GM23338 (cell line): ENCODE results near the gene HMGN5.

ENCODE experiments used
- CREB1 ChIP-seq: fragments of 250-450 bp; sonication (Bioruptor Pico); IDR thresholded peaks from 2 replicates; pipeline ENCODE4 v1.5.0; 2020; ENCODE audit warnings: low read depth, mild to moderate bottlenecking, moderate library complexity
- CTCF ChIP-seq, 2 experiments: fragments of 200-600 bp in 1 of 2; sonication (generic) in 1 of 2; conservative IDR thresholded peaks; 2 replicates each; pipeline versions ENCODE4 v1.5.1 to v1.6.1; 2016 to 2017; ENCODE audit warnings: antibody characterized with exemption in 2 of 2, low read depth in 2 of 2, mild to moderate bottlenecking in 2 of 2, moderate library complexity in 1 of 2
- EZH2 ChIP-seq: fragments of 200-600 bp; sonication (generic); IDR thresholded peaks from one replicate; pipeline ENCODE4 v1.8.0; 2017; ENCODE audit warnings: antibody characterized with exemption, mild to moderate bottlenecking, low read depth; ENCODE audit not compliant: unreplicated experiment
- EZH2phosphoT487 ChIP-seq: fragments of 200-600 bp; sonication (generic); IDR thresholded peaks from one replicate; pipeline ENCODE4 v1.8.1; 2018; ENCODE audit warnings: antibody characterized with exemption; ENCODE audit not compliant: unreplicated experiment
- JUNB ChIP-seq: IDR thresholded peaks from one replicate; pipeline ENCODE4 v1.6.1; 2016; ENCODE audit warnings: antibody characterized with exemption; ENCODE audit not compliant: unreplicated experiment
- NANOG ChIP-seq: IDR thresholded peaks from 2 replicates; pipeline ENCODE4 v1.6.1; 2016; ENCODE audit warnings: antibody characterized with exemption, borderline replicate concordance
- POLR2AphosphoS5 ChIP-seq: IDR thresholded peaks from 2 replicates; pipeline ENCODE4 v1.6.1; 2016; ENCODE audit warnings: antibody characterized with exemption, low read depth
- STAT1 ChIP-seq: IDR thresholded peaks from one replicate; pipeline ENCODE4 v1.6.1; 2016; ENCODE audit warnings: antibody characterized with exemption; ENCODE audit not compliant: unreplicated experiment
- ZNF114 ChIP-seq: fragments of 250-450 bp; sonication (Bioruptor Pico); IDR thresholded peaks from 2 replicates; pipeline ENCODE4 v1.5.0; 2020; ENCODE audit warnings: mild to moderate bottlenecking, moderate library complexity
- ZNF462 ChIP-seq: fragments of 250-450 bp; sonication (Bioruptor Pico); IDR thresholded peaks from 2 replicates; pipeline ENCODE4 v1.5.0; 2020; ENCODE audit warnings: mild to moderate bottlenecking, moderate library complexity
- TF ChIP-seq, protein P1 (sequence below): IDR thresholded peaks from 2 replicates; pipeline ENCODE4 v1.6.1; 2016; ENCODE audit warnings: antibody characterized with exemption
- TF ChIP-seq, protein P2 (sequence below): IDR thresholded peaks from one replicate; pipeline ENCODE4 v1.6.1; 2018; ENCODE audit warnings: antibody characterized with exemption; ENCODE audit not compliant: unreplicated experiment

DNA sequence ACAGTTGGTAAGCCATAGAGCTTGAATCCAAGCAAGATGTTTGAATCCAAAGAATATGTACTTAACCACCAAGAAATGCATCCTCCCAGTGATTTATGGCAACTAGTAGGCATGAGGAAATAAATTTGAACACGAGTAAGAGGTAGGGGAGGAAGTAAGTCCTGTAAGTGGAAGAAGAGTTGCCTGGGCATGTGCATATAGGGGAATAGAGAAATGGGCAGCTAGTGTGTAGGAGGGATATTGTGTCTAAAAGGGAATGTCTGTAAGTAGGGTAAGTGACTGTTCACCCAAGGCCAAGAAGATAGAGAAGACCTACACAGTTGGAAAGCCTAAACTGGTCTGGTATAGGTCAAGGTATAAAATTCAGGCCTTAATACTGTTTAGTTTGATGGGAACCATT, 4.8 kb upstream of the HMGN5 start:
- TF ChIP-seq EZH2: no peak
- no peak for TF ChIP-seq CTCF (conservative IDR thresholded peaks at IDR 0.05; ENCODE audit: low read depth in 2 of 2)
- TF ChIP-seq, protein P1, sequence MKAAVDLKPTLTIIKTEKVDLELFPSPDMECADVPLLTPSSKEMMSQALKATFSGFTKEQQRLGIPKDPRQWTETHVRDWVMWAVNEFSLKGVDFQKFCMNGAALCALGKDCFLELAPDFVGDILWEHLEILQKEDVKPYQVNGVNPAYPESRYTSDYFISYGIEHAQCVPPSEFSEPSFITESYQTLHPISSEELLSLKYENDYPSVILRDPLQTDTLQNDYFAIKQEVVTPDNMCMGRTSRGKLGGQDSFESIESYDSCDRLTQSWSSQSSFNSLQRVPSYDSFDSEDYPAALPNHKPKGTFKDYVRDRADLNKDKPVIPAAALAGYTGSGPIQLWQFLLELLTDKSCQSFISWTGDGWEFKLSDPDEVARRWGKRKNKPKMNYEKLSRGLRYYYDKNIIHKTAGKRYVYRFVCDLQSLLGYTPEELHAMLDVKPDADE: no peak
- TF ChIP-seq, protein P2, sequence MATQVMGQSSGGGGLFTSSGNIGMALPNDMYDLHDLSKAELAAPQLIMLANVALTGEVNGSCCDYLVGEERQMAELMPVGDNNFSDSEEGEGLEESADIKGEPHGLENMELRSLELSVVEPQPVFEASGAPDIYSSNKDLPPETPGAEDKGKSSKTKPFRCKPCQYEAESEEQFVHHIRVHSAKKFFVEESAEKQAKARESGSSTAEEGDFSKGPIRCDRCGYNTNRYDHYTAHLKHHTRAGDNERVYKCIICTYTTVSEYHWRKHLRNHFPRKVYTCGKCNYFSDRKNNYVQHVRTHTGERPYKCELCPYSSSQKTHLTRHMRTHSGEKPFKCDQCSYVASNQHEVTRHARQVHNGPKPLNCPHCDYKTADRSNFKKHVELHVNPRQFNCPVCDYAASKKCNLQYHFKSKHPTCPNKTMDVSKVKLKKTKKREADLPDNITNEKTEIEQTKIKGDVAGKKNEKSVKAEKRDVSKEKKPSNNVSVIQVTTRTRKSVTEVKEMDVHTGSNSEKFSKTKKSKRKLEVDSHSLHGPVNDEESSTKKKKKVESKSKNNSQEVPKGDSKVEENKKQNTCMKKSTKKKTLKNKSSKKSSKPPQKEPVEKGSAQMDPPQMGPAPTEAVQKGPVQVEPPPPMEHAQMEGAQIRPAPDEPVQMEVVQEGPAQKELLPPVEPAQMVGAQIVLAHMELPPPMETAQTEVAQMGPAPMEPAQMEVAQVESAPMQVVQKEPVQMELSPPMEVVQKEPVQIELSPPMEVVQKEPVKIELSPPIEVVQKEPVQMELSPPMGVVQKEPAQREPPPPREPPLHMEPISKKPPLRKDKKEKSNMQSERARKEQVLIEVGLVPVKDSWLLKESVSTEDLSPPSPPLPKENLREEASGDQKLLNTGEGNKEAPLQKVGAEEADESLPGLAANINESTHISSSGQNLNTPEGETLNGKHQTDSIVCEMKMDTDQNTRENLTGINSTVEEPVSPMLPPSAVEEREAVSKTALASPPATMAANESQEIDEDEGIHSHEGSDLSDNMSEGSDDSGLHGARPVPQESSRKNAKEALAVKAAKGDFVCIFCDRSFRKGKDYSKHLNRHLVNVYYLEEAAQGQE: no peak
- no peak for TF ChIP-seq POLR2AphosphoS5
- no peak for TF ChIP-seq NANOG
- TF ChIP-seq JUNB: no peak
- TF ChIP-seq EZH2phosphoT487: no peak
- TF ChIP-seq CREB1 (CRISPR knock-in tag): no peak
- TF ChIP-seq ZNF114 (CRISPR knock-in tag): no peak
- TF ChIP-seq ZNF462: no peak
- no peak for TF ChIP-seq STAT1
